Lung (tissue), 12 donors: ENCODE results near the gene CSNK1G3. TPM values are rescaled to one million over a fixed set of nuclear protein-coding genes. Genes with fewer than 3 reads are reported as not detected.

Experiments used
- ATAC-seq: fragments of 200-7000 bp; cut with Tn5 transposase; one replicate; pipeline ENCODE4 v1.9.1; 2020; ENCODE audit warnings: moderate number of reproducible peaks; ENCODE audit not compliant: insufficient read depth, low FRiP score
- DNase-seq, 3 donors: peaks; one replicate each; pipeline ENCODE4 v3.0.0-alpha.2; 2013 to 2017
- H3K27ac ChIP-seq, 2 donors: one replicate each; pipeline ENCODE4 v1.5.1; 2013; ENCODE audit warnings: mild to moderate bottlenecking in 2 of 2, moderate library complexity in 2 of 2, control low read depth in 1 of 2, inconsistent platforms in 1 of 2, low read depth in 1 of 2, low read length in 1 of 2
- H3K27me3 ChIP-seq, 3 donors: one replicate each; pipeline ENCODE4 v1.5.1; 2013; ENCODE audit warnings: low read length in 2 of 3; ENCODE audit not compliant: control insufficient read depth in 3 of 3, insufficient read depth in 3 of 3
- H3K36me3 ChIP-seq, 4 donors: one replicate each; pipeline ENCODE4 v1.5.1; 2013; ENCODE audit warnings: low read length in 4 of 4, mild to moderate bottlenecking in 1 of 4, moderate library complexity in 1 of 4; ENCODE audit not compliant: control insufficient read depth in 4 of 4, insufficient read depth in 4 of 4
- H3K4me1 ChIP-seq, 5 donors: one replicate each; pipeline ENCODE4 v1.5.1; 2013; ENCODE audit warnings: low read length in 5 of 5, mild to moderate bottlenecking in 2 of 5, moderate library complexity in 1 of 5; ENCODE audit not compliant: control insufficient read depth in 5 of 5, insufficient read depth in 5 of 5
- H3K4me3 ChIP-seq: one replicate; pipeline ENCODE4 v1.5.1; 2013; ENCODE audit warnings: mild to moderate bottlenecking, control low read depth, moderate library complexity
- H3K9ac ChIP-seq, 2 donors: one replicate each; pipeline ENCODE4 v1.5.1; 2013; ENCODE audit warnings: low read length in 2 of 2, control low read depth in 1 of 2; ENCODE audit not compliant: insufficient read depth in 1 of 2
- H3K9me3 ChIP-seq, 4 donors: one replicate each; pipeline ENCODE4 v1.5.1; 2013; ENCODE audit warnings: low read length in 3 of 4, mild to moderate bottlenecking in 1 of 4, moderate library complexity in 1 of 4; ENCODE audit not compliant: control insufficient read depth in 4 of 4, insufficient read depth in 3 of 4
- WGBS, 2 donors: extraction: QIAGEN DNeasy Blood & Tissue Kit; methylation state at CpG; one replicate each; pipeline ENCODE4 v1.1.7; 2013; 5-methylcytosine and 5-hydroxymethylcytosine counted together
- polyA plus RNA-seq, 2 donors: library from polyadenylated mRNA; stranded (reverse); fragments of 200-250 nt; gene quantifications; one replicate each; pipeline ENCODE4 v1.2.1, GENCODE V29; 2013
- total RNA-seq, 2 donors: library from RNA; depleted of rRNA in 1 of 2; stranded (reverse); fragments of >200 nt in 1 of 2; gene quantifications; one replicate each; pipeline ENCODE4 v1.2.1, GENCODE V29; 2014 to 2021
- TF ChIP-seq, protein P1 (sequence below): IDR thresholded peaks from 2 replicates; pipeline ENCODE4 v1.5.1; 2012; ENCODE audit warnings: mild to moderate bottlenecking; ENCODE audit errors: control extremely low read depth, extremely low read depth
- donor health status: control.
- donor health status: control.
- donor health status: Bipolar disorder and iron deficiency.
- donor health status: healthy.
- donor health status: DM: yes; HTN: yes; CAD: no.

CSNK1G3 gene
- total and polyA plus RNA-seq, 4 donors: 8.3 to 106 (median 21.0) TPM

DNA sequence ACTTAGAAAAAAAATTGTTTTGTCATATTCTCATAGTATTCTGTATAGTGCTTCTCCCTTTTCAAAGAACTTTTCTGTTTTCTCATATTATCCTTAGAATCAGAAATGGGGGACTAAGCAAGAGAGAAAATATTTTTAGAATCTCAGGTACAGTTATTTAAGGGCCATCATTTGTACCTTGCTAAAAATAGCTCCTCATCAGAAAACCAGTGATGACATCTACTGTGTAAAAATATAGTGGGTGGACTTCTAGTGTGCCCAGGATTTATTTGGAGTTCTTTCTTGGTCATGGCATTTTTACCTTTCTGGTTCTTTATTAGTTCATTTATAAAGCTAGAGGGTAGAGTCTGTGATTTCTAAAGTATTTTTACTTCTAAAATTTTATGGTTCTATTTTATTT, 82.5 kb downstream of the CSNK1G3 start:
- H3K27me3 ChIP-seq: no peaks in the 10 kb centered on the region
- DNase-seq (no peak), ATAC-seq (no peak)
- H3K9ac ChIP-seq: no peak overlapping the region
- H3K36me3 ChIP-seq: peaks cover 0 to 11% (median 2%) of the 10 kb centered on the region in 4 donors
- H3K4me1 ChIP-seq: peaks cover 0 to 3% (median 0%) of the 10 kb centered on the region in 5 donors
- H3K9me3 ChIP-seq: no peaks in the 10 kb centered on the region
- no peak overlapping the region for H3K27ac ChIP-seq
- TF ChIP-seq, protein P1, sequence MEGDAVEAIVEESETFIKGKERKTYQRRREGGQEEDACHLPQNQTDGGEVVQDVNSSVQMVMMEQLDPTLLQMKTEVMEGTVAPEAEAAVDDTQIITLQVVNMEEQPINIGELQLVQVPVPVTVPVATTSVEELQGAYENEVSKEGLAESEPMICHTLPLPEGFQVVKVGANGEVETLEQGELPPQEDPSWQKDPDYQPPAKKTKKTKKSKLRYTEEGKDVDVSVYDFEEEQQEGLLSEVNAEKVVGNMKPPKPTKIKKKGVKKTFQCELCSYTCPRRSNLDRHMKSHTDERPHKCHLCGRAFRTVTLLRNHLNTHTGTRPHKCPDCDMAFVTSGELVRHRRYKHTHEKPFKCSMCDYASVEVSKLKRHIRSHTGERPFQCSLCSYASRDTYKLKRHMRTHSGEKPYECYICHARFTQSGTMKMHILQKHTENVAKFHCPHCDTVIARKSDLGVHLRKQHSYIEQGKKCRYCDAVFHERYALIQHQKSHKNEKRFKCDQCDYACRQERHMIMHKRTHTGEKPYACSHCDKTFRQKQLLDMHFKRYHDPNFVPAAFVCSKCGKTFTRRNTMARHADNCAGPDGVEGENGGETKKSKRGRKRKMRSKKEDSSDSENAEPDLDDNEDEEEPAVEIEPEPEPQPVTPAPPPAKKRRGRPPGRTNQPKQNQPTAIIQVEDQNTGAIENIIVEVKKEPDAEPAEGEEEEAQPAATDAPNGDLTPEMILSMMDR: no peak
- H3K4me3 ChIP-seq: no peak overlapping the region

DNA sequence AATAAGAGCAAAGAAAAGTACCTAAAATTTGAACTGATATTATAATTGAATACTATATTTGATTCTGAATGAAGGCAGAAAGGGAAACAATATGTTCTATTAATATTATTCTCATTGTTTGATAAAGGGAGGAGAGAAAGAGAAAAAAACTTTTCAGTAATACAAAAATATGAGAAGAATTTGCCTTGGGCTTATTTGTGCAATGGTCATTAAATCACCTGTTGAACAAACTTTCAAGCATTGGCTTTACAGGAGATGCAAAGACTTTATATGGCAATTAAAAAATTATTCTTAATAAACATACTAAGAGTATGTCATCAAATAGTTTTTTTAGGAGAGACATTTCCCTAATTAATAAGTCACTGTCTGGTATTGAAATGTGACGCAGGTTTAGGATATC, 85.0 kb downstream of the CSNK1G3 start:
- Histone ChIP-seq H3K9me3 (no peaks in the 10 kb centered on the region), H3K27me3 (no peaks in the 10 kb centered on the region), H3K27ac (no peak overlapping the region), H3K4me3 (no peak overlapping the region), H3K36me3 (peaks cover 0 to 7% (median 2%) of the 10 kb centered on the region in 4 donors), H3K9ac (no peak overlapping the region), H3K4me1 (peaks cover 0 to 2% (median 0%) of the 10 kb centered on the region in 5 donors)
- no peak for ATAC-seq
- TF ChIP-seq, protein P1: no peak
- 96 to 97% methylated on average over 1 of the region's 1 CpG for WGBS, 2 donors
- DNase-seq: no peak

DNA sequence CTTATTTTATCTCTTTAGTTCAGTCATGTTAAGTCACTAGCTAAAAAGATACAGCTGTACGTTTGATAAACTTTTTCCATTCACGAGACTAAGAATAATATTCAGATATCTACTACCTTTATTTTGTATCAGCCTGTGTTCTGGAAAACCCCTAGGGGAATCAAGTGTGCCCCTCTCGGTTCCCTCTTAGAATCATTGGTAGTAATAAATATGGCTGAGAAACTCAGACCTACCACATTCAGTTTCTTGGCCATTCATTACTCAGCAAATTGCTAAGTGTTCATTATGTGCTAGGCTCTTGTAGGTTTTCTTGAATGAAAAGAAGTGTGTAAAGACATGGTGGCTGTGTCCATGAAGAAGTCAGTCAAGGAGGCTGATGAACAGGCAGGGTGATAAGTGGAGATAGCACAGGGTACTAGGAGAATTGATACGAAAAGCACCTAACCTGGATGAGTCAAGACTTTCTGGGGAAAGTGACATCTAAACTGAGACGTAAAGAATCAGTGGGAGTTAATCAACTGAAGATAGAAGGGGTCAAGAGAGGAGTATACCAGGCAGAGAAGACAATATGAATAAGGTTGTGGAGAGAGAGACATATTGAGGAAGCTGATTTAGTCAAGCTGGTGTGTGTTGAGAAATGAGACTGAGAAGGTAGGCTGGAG, 86.2 kb downstream of the CSNK1G3 start:
- DNase-seq: no peak
- Histone ChIP-seq H3K36me3 (peaks cover 0 to 5% (median 1%) of the 10 kb centered on the region in 4 donors), H3K27ac (no peak overlapping the region), H3K9ac (no peak overlapping the region), H3K9me3 (no peaks in the 10 kb centered on the region), H3K27me3 (no peaks in the 10 kb centered on the region), H3K4me1 (peaks cover 0 to 2% (median 0%) of the 10 kb centered on the region in 5 donors), H3K4me3 (no peak overlapping the region)
- no peak for ATAC-seq
- TF ChIP-seq, protein P1: no peak
- 96% methylated on average over 5 of the region's 5 CpGs for WGBS, 2 donors

DNA sequence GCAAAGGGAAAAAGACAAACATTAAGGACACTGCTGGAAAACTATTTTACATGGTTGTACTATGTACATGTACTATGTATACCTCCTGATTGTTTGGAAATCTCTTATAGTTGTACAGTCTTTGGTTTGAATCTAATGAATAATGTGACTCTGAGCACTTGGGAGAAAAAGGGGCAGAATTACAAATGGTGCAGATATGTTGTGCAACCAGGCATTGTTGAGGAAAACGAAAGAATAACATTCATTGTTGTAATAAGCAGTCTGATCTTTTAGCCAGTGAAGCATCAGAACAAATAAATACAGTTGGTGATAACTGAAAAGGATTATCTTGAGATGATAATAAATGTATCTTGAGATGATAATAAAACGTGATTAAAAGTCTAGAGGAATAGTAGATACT, 87.2 kb downstream of the CSNK1G3 start:
- Histone ChIP-seq H3K36me3 (peaks cover 0 to 3% (median 0%) of the 10 kb centered on the region in 4 donors), H3K27me3 (no peaks in the 10 kb centered on the region), H3K4me3 (no peak overlapping the region), H3K4me1 (peaks cover 0 to 2% (median 0%) of the 10 kb centered on the region in 5 donors), H3K9me3 (no peaks in the 10 kb centered on the region), H3K9ac (no peak overlapping the region), H3K27ac (no peak overlapping the region)
- no peak for ATAC-seq
- WGBS, 2 donors: 74 to 79% methylated on average over 2 of the region's 2 CpGs
- no peak for DNase-seq
- TF ChIP-seq, protein P1: no peak
